Measurements from ENCODE around the gene PRADC1. TPM values are rescaled to one million over a fixed set of nuclear protein-coding genes. Genes with fewer than 3 reads are reported as not detected.
A peak's percentile ranks its signal among the peaks of the same experiment; 100 is the strongest.

The PRADC1 gene
- total RNA-seq, 1 donor from 2014 or later, result 77.0 TPM

DNA sequence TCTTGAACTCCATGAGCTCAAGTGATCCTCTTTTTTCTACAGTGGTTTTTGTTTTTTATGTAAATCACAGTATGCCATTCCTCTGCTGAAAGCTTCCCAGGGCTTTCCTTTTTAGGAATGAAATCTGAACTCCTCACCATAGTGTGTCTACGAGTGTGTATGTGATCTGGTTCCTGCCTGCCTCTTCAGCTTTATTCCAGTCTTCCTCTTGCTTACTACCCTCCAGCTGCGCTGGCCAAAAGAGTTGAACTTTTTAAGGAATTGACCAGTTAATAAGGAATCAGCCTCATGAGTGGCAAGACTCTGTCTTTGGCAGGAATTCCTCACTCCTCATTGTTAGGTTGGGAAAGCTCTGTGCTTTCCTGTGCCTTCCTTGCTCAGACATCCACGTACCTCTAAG, 5.1 kb upstream of the PRADC1 start:
- Histone ChIP-seq H3K36me3 (peaks cover 19 to 36% of the 10 kb centered on the region in 2 donors), H3K27ac (no peak overlapping the region), H3K27me3 (no peaks in the 10 kb centered on the region), H3K9me3 (no peaks in the 10 kb centered on the region), H3K4me1 (peaks cover 0 to 2% of the 10 kb centered on the region in 2 donors), H3K4me3 (no peak overlapping the region)
- TF ChIP-seq CTCF (IDR thresholded peaks at IDR 0.05), result no peak
- intact Hi-C loops (cut with DNase I), result loop anchor here (10.0 kb wide), 1 partner anchor 687 kb away; the partner anchor contains the start of gene DGUOK
- no peak for DNase-seq (ENCODE audit: low spot score in 2 of 2)

DNA sequence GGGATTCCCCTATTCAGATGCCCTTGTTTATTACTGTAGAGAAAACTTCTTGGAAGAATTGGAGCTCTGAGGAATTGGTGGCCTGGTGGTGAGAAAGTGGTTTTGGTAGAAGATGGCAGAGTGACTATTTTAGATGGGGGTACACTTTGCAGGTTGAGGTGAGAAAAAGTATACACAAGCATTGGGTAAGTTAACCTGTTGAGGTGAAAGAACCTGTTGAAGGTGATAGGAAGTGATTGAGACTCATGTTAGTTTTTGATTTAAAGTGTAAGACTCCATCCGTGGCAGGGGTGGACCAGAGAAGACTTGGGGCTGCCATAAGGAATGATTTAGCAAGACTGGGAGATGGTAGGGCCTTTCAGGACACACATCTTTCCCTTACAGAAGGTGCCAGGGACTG, 4.1 kb upstream of the PRADC1 start:
- no peak for TF ChIP-seq CTCF (IDR thresholded peaks at IDR 0.05)
- Histone ChIP-seq H3K27ac (no peak overlapping the region), H3K9me3 (no peaks in the 10 kb centered on the region), H3K4me3 (no peak overlapping the region), H3K4me1 (peaks cover 4 to 5% of the 10 kb centered on the region in 2 donors), H3K27me3 (no peaks in the 10 kb centered on the region), H3K36me3 (peaks cover 14 to 29% of the 10 kb centered on the region in 2 donors)
- DNase-seq (ENCODE audit: low spot score in 2 of 2), result no peak
- intact Hi-C loops (cut with DNase I), result loop anchor here (10.0 kb wide), 1 partner anchor 688 kb away; the partner anchor contains the start of gene DGUOK

GRCh38 chr2:73235315-73236028, 2.4 kb upstream of the PRADC1 start:
- intact Hi-C loops (cut with DNase I), result loop anchor here (2.0 to 10.0 kb wide), 2 partner anchors 151 to 689 kb away; partner anchors contain the start of gene DGUOK
- H3K27me3 ChIP-seq, result no peaks in the 10 kb centered on the region
- H3K27ac ChIP-seq, result no peak overlapping the region
- DNase-seq (ENCODE audit: low spot score in 2 of 2), result no peak
- TF ChIP-seq CTCF (IDR thresholded peaks at IDR 0.05), result no peak
- no peaks in the 10 kb centered on the region for H3K9me3 ChIP-seq
- peaks cover 9 to 15% of the 10 kb centered on the region in 2 donors for H3K36me3 ChIP-seq
- H3K4me3 ChIP-seq, result peak overlapping the region; percentile 82 to 85
- peaks cover 4 to 5% of the 10 kb centered on the region in 2 donors for H3K4me1 ChIP-seq

DNA sequence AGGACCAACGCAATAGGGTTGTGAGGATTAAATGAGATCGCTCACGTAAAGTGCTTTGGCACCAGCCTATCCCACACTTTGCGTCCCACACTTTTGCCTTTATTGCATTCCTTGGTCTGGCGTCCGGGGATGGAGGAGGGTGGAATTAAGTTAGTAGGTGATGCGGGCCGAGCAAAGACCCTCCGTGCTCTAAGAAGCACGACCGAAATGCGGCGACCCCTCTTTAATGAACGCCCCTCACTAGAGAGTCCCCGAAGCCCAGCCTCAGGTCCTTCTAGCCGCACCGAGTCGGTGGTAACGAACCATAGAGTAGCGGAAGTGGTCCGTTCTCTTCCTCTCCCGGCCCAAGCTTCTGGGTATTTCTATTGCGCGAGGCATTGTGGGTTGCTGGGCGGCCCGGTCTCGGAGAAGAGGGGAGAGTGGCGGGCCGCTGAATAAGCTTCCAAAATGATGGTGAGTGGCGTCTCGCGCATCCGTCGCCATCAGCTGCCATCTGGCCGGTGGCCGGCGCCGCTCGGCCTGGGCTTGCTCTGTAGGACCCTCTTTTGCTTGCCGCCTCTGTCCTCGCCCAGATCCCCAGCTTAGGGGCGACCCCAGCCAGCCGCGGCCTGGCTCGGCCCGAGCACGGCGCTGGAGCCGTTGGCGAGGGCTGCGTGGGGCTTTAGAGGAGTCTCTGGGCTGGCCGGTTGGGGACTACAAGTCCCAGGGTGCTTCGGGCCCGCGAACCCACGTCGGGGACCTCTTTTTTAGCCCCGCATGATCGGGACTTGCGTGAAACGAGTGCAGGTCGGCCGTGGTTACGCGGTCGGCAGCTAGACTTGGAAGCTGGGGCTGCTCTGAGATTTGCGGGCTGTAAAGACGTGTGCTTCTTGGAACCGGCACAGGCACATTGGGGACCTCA, 1.1 kb upstream of the PRADC1 start, which contains the start of gene CCT7:
Gene CCT7, plus strand, starts transcription at position 377 of the 901 bp plus-strand sequence. Its CDS starts 71 bp downstream, at position 448.
- Histone ChIP-seq H3K4me3 (peak within 1 kb of the TSS; percentile 82 to 85), H3K9me3 (no peaks in the 10 kb centered on the region), H3K27me3 (no peaks in the 10 kb centered on the region), H3K27ac (peak within 1 kb of the TSS; percentile 93 to 96), H3K36me3 (peaks cover 1 to 9% of the 10 kb centered on the region in 2 donors), H3K4me1 (peaks cover 4 to 5% of the 10 kb centered on the region in 2 donors)
- TF ChIP-seq CTCF (IDR thresholded peaks at IDR 0.05), result no peak
- peak; percentile 67 to 94 for DNase-seq (ENCODE audit: low spot score in 2 of 2)
- intact Hi-C loops (cut with DNase I), result loop anchor here (1.0 to 10.0 kb wide), 6 partner anchors 20 to 1223 kb away; partner anchors contain the start of genes DGUOK, INO80B, SFXN5 and SMYD5

DNA sequence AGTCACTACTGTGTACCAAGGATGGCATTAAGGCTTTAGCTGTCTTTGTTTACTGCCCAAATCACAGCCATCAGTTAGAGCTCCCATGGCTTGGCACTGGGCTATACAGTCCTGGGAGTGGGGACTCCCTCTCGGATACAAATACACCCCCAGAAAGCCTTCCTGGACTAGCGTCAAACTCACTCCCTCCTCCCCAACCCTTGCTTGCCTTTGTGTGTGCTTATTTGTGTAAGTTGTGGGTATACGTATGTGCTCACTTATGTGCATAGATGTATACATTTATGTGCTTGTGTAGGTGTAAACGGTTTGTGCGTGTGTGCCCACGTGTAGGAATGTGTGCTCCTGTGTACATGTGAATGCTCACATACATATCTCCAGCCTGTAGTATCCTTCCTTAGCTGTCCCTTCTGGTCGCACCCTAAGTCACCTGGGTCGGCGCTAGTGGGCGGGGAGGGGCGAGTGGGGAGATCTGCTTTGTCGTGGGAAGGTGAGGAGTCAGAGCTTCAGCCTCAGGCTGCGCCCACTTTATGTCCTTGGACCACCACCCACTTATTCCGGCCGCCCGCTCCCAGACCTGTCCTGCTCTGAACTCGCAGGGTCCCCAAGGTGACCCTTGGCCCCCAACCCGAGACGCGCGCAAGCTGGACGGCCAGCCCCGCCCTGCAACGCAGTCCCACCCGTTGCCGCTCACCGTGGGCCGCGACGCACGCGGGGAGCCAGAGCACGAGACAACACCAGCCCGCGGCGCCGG, 461 bp downstream of the PRADC1 start:
- no peaks in the 10 kb centered on the region for H3K9me3 ChIP-seq
- no peaks in the 10 kb centered on the region for H3K27me3 ChIP-seq
- peak overlapping the region; percentile 60 to 63 for H3K27ac ChIP-seq
- no peak for DNase-seq (ENCODE audit: low spot score in 2 of 2)
- intact Hi-C loops (cut with DNase I), result loop anchor here (1.0 to 10.0 kb wide), 4 partner anchors 162 to 1225 kb away; partner anchors contain the start of genes DGUOK, INO80B, SFXN5 and TPRKB
- peak overlapping the region; percentile 82 to 85 for H3K4me3 ChIP-seq
- peaks cover 4 to 5% of the 10 kb centered on the region in 2 donors for H3K4me1 ChIP-seq
- TF ChIP-seq CTCF (IDR thresholded peaks at IDR 0.05), result no peak
- peaks cover 6 to 15% of the 10 kb centered on the region in 2 donors for H3K36me3 ChIP-seq
